Measurements from ENCODE around the gene GPR33.
"Not testable (repeated sequence)": the region's sequence is repeated elsewhere in the genome, so short reads cannot be mapped to it uniquely, and the experiment has no call there.

The GPR33 gene

GRCh38 chr14:31484754-31485153, 3.1 kb downstream of the GPR33 start:
- no peak for DNase-seq (ENCODE audit: low read depth)
- no peak for TF ChIP-seq CTCF (IDR thresholded peaks at IDR 0.05; ENCODE audit: low read depth, low read length, missing control alignments)
- H3K4me3 ChIP-seq (ENCODE audit: low read depth, low read length): no peak overlapping the region

DNA sequence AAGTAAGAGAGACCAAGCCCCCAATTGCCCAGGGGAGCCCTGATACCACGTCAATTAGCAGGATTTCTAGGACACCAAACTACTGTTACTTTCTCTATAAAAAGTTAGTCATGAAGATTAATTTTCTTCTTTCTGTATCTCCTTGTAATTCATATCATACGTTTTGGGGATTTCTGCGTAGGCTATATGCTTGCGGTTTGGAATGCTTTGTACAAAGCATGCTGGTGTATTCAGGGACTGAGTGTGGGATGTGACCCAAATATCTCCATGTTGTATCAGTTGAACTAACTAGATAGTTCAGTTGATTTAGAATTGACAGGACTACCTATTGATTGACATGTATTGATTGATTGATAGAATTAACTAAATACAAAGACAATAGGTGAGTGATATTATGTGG, 7.7 kb downstream of the GPR33 start:
- no peak overlapping the region for H3K4me3 ChIP-seq (ENCODE audit: low read depth, low read length)
- TF ChIP-seq CTCF (IDR thresholded peaks at IDR 0.05; ENCODE audit: low read depth, low read length, missing control alignments): no peak
- no peak for DNase-seq (ENCODE audit: low read depth)

DNA sequence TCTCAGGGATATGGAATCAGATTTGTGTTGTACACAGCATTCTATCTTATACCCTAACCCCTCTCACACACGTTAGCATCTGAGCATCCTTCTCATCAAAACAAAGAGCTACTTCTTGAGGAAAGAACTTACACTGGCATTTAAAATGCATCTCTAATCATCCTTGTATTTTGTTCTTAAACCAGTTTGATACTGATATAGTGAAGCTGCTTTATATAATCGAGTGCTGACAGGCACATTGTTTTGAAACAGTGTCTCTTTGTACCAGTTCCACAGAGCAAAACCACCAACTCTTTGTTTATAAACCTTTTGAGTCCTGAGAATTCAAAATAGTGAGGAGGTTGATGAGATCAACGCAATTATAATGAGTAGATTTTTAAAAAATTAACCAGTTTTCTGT, 8.8 kb downstream of the GPR33 start:
- H3K4me3 ChIP-seq (ENCODE audit: low read depth, low read length): no peak overlapping the region
- DNase-seq (ENCODE audit: low read depth): no peak
- TF ChIP-seq CTCF (IDR thresholded peaks at IDR 0.05; ENCODE audit: low read depth, low read length, missing control alignments): no peak

DNA sequence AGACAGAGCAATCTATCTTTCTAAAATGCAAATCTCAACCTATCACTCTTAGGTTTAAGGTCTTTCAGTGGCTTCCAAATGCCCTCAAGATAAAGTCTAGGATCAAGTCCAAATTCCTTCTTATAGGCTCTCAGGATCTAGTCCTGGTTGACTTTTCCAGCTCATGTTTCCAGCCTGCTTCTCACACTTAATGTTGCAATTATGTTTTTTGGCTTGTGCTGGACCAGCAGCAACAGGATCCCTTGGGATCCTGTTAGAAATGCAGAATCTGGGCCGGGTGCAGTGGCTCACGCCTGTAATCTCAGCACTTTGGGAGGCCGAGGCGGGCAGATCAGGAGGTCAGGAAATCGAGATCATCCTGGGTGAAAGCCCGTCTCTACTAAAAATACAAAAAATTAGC, 10.6 kb downstream of the GPR33 start:
- DNase-seq (ENCODE audit: low read depth): no peak
- TF ChIP-seq CTCF (IDR thresholded peaks at IDR 0.05; ENCODE audit: low read depth, low read length, missing control alignments): no peak
- H3K4me3 ChIP-seq (ENCODE audit: low read depth, low read length): no peak overlapping the region

DNA sequence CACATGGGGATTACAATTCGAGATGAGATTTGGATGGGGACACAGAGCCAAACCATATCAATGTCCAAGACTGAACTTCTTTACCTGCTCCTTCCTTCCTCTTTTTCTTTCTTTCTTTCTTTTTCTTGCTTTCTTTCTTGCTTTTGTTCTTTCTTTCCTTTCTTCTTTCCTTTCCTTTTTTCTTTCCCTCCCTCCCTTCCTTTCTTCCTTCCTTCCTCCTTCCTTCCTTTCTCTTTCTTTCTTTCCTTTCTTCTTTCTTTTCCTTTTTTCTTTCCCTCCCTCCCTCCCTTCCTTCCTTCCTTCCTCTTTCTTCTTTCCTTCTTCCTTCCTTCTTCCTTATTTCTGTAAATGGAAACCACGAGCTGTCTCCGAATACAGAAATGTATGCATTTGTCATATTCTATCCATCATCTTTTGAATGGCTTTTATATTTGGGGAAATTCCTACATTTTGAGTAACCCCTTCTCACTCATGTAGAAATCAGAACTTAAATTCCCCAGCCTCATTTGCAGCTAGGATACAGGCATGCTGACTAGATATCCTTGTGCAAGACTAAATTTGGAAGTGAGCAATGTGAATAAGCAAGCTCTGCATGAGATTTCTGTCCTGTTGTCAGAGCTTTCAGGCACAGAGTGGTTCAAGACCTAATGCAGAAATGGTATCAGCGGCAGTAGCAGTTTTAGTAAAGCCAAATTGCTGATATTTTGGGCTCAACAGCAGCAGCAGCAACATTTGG, 11.5 kb downstream of the GPR33 start:
- H3K4me3 ChIP-seq (ENCODE audit: low read depth, low read length): no peak overlapping the region
- DNase-seq (ENCODE audit: low read depth): no peak
- no peak for TF ChIP-seq CTCF (IDR thresholded peaks at IDR 0.05; ENCODE audit: low read depth, low read length, missing control alignments)

GRCh38 chr14:31466554-31466953, 21.3 kb downstream of the GPR33 start:
- TF ChIP-seq CTCF (IDR thresholded peaks at IDR 0.05; ENCODE audit: low read depth, low read length, missing control alignments): no peak
- H3K4me3 ChIP-seq (ENCODE audit: low read depth, low read length): no peak overlapping the region
- no peak for DNase-seq (ENCODE audit: low read depth)

DNA sequence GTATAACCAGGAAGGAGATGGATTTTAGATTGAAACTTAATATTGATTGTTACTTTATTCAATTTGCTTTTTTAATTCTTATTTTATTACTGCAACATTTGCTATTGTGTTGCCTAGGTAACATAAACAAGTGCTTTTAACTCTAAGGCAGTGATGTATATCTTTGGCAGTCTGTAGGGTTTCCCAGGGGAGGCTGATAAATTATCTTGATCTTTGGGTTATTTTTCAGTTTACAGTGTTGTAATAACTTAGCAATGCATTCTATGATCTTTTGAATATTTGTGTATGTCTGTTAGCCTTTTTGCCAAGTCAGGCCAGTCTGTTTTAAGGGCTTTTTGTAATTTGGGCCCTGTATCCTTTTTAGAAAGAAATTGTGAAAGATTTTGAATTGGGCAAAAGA, 22.7 kb downstream of the GPR33 start:
- no peak for TF ChIP-seq CTCF (IDR thresholded peaks at IDR 0.05; ENCODE audit: low read depth, low read length, missing control alignments)
- H3K4me3 ChIP-seq (ENCODE audit: low read depth, low read length): no peak overlapping the region
- DNase-seq (ENCODE audit: low read depth): no peak

DNA sequence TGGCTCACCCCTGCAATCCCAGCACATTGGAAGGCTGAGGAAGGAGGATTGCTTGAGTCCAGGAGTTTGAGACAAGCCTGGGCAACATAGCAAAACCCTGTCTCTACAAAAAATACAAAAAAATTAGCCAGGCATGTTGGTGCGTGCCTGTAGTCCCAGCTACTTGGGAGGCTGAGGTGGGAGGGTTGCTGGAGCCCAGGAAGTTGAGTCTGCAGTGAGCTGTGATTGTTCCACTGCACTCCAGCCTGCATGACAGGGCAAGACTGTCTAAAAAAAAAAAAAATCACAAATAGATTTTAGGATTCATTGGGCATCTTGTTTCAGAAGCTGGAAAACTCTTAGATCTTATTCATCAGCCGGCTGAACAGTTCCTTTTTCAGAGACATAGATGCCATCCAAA, 25.4 kb downstream of the GPR33 start:
- not testable (repeated sequence) for H3K4me3 ChIP-seq (ENCODE audit: low read depth, low read length); DNase-seq (ENCODE audit: low read depth)
